NCI-H2196 (cell line): ENCODE measurements around the gene CMTM1.
A peak's percentile ranks its signal among the peaks of the same experiment; 100 is the strongest.

ENCODE experiments used
- DNase-seq: peaks from one replicate; lab custom pipeline; 2025; ENCODE audit not compliant: unreplicated experiment; lab: John Stamatoyannopoulos, UW

CMTM1 gene, protein sequence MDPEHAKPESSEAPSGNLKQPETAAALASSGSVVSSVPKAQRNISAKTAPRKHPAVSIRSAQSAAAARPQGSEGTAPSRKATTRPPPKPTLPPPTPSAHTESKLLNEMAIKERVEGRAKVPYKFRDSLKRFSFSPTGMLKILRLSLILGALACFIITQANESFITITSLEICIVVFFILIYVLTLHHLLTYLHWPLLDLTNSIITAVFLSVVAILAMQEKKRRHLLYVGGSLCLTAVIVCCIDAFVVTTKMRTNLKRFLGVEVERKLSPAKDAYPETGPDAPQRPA

DNA sequence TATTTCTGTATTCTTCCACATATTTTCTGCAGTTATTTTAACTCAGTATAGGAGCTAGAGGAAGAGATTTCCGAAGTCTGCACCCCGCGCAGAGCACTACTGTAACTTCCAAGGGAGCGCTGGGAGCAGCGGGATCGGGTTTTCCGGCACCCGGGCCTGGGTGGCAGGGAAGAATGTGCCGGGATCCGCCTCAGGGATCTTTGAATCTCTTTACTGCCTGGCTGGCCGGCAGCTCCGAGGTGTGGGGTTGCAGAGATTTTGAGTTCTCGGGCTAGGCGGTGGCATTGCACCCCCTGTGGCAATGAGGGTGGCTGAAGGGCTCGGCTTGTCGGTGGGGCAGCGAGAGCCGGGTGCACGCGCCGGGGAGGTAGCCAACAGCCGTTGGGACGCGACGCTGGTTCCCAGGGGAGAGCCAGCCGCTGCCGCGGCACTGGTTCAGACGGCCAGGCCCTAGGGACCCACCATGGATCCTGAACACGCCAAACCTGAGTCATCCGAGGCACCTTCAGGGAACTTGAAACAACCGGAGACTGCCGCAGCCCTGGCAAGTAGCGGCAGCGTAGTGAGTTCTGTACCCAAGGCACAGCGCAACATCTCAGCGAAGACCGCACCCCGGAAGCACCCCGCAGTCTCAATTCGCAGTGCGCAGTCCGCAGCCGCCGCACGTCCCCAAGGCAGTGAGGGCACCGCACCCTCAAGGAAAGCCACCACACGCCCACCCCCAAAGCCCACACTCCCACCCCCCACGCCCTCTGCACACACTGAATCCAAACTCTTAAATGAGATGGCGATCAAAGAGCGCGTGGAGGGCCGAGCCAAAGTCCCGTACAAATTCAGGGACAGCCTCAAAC lies at the start of gene CMTM1:
CMTM1 (plus strand) TSS at position 389 of the 851 bp plus-strand sequence; CDS start at position 464, 75 bp downstream.
- DNase-seq, result no peak

DNA sequence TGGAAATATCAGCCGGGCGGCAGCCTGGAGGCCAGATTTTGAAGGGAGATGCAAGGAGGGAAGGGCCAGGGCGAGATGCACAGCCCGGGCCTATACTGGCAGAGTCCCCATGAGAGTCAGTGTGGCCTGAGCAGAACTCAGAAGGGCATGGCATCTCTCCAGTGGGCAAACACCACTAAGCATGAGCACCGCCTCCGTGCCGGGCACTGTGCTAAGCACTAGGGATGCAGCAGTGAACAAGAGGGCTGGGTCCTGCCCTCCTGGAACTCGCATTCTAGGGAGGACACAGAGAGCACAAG lies 49.8 kb upstream of the CMTM1 start:
- no peak for DNase-seq

DNA sequence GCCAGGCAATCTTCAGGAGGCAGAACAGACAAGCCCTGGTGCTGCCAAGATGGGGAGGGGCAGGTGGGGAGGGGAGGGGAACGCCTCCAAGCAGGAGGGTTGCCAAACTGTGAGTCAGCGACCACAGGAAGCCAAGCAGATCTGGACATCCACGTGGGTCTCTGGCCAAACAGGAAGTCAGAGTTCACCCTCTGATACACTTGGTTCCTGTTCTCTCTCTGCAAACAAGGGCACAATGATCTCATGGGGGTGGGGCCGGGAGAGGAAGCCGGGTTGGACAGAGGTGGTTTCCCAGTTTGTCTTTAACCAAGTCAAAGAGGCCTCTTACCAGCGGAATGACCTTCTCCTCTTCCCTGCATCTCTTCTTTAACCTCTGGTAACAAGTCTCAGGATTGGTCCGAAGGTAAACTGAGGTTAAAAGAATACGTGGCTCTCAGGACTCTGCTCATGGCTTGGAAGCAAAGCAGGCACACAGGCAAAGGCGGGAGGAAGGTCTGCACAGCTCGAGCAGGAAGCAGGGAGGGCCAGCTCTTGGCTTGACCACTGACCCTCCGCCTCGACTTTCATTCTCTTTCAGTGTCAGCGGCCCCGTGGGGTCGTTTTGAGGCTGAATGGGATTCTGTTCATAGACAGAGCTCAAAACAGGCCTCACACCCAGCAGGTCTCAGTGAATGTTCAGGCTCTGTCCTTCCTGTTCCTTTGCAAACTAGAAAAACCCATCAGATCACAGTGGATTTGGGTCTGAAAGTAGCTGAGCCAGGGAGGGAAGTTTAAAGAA lies 49.2 kb upstream of the CMTM1 start:
- peak; percentile 84 for DNase-seq

DNA sequence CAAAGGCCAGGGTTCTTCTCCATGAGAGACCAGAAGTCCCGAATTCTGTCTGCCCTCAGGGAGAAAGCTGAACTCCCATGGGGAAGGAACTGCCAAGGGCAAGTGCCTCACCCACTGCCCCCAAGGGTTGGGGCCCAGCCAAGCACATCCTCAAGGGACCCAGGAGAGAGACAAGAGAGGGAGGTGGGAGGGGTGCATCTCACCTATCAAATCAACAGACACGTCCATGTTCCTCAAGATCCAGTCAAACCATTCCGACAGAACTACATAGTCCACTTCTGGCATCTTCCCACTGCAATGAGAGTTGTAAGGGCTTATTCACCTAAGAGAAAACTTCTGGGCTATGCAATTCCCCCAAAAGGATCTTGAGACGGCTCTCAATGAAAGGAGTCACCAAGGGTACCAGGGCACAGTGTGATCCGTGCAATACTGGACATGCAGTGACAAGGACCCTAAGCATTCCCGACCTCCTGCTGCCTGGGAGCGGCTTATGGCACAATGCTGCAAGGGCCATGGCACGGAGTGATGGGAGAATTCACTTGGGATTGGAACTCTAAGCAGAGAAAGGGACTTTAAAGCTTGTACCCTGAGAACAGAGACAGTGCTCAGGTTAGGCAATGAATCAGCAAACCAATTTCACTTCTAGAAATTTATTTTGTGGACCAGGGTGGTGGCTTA lies 48.5 kb upstream of the CMTM1 start:
- DNase-seq, result no peak

DNA sequence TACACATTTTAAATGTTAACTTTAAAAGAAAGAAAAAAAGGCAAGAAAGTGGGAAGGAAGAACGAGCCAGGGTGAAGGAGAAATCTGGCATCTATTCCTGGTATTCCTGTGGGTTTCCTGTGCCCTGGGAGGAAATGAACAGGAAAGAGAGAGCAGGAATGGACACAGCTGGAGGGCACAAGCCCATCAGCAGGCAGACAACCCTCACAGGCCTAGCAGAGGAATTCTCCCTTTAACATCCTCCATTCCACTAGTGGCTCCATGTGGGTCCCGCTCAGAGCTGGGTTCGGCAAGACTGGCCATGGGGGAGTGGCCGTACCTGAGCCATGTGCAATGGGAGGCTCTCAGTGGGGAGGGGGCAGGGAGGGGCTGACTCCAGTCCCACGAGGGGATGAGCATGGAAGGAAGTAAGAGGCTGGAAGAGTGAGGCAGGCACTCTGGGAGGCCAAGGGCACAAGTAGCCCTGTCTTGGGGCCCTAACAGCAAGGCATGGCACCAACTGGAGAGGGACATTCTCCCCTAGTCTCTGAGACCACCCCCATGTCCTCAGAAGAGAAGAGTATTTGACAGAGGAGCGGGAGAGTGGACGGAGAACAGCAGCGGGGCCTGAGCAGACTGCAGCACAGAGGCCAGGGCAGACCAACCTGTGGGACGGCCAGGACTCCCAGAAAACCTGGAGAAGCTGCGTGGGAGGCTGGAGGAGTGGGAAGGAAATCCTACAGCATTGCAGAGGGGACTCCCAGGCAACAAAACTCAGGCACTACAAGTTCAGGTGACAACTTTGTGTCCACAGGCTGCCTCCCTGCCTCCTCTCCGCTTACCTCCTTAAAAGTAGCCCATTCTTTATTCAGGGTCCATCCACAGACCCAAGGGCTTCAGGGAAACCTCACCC lies 46.5 kb upstream of the CMTM1 start:
- no peak for DNase-seq

DNA sequence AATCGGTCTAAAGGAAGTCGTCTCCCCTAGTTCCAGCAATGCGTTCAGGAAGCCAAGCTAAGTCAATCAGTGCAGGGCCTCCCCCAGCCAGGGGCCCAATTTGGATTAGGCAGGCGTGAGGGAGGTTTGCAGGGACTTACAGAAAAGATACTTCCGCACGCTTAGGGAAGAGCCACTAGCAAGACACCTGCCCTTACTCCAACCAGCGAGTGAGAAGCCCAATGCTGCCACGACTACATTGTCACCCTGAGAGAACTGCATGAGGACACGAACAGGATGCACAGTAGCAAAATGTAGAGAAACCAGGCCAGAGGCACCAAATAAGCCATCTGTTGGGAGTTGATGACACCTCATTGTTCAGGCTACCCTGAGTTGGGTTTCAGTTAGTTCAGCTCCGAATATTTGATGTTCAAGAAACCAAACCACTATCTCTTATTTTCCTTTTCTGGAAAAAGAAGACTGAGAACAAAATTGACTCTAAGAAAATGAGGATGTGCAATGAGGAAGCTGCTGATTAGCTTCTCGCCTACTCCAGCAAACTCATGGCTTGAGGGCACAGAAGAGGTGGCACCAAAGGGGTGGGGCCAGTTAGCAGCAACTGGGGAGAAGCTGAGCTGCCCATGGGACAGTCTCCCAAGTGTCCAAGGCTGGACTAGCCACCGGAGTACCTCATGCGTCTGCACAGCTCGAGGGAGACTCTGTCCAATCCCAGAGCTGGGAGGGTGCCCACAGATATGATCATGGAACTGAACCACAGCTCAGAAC lies 45.7 kb upstream of the CMTM1 start:
- DNase-seq, result no peak

DNA sequence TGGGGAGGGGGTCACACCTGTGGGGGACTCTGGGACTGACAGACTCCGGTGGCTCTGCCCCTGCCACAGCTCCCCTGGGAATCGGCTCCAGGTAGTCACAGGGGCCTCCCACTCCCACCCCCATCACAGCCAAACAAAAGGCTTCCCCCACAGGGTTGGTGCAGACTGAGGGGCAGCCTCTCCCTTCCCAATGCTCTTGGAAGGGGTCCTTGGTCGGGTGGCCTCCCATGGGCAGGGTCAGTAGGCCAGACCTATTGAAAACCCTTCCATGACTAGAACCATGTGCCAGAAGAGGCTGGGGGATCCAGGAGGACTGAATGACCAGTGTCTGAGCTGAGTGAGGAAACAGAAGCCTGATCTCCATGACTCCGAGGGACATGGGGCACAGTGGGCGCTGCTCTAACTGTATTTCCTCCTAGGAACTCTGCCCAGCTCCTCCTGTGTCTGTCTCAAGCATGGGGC lies 45.0 kb upstream of the CMTM1 start:
- DNase-seq, result no peak

DNA sequence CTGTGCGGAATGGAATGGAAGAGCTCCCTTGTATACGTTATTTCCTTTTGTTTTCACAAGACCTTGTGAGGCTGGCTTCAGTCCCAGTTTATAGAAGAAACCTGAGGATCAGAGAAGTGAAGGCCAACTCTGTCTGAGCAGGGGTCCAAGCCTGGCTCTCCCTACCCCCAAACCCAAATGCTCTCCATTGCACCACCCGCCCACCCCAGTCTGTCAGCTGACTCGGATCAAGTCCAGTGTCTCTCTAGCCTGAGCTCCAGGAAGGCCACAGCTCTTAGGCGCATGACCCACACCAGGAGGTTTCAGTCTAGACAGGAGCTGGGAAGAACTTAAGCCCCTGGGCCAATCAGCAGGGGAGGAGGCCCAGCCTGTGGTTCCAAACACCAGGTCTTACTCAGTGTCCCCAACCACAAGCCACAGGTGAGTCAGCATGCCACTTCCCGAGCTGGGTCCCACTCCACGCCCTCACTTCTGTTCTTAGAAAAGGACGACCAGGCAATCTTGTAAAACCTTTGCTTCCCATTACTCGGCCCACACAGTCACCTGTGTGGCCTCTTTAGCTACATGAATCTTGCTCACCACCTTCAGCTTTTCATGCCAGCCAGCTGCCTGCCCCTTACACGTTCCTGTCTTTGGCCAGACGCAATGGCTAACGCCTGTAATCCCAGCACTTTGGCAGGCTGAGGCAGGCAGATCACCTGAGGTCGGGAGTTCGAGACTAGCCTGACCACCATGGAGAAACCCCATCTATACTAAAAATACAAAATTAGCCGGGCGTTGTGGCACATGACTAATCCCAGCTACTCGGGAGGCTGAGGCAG lies 44.1 kb upstream of the CMTM1 start:
- DNase-seq, result no peak

DNA sequence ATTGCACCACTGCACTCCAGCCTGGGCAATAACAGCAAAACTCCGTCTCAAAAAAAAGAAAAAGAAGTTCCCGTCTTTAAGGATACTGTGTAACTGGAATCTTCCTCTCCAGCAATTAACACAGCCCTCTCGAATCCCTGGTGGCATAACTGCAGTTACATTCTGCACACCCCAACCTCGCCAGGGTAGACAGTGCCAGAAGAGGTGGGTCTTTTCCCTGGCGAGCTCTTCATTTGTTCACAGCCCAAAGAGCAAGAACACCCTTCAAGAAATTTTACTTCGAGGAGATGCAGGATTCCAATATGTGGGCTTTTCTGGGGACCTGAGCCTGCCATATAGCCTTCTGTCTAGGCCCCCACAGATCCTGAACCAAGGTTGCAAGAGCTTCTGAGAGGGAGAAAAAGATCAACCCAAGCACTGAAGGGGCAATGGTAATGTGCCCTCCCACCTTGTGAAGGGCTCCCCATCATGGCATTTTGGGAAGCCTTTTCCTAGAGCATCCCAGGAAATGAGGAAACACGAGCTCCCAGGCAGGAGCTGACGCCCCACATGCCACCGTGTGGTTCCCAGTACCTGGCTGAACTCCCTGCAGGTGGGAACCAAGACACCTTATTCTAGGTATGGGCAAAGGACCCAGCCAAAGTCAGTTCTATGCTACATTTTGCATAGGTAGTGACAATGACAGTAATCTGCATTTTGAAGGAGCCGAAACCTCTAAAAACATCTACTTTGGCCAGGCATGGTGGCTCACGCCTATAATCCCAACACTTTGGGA lies 43.2 kb upstream of the CMTM1 start:
- DNase-seq, result no peak

DNA sequence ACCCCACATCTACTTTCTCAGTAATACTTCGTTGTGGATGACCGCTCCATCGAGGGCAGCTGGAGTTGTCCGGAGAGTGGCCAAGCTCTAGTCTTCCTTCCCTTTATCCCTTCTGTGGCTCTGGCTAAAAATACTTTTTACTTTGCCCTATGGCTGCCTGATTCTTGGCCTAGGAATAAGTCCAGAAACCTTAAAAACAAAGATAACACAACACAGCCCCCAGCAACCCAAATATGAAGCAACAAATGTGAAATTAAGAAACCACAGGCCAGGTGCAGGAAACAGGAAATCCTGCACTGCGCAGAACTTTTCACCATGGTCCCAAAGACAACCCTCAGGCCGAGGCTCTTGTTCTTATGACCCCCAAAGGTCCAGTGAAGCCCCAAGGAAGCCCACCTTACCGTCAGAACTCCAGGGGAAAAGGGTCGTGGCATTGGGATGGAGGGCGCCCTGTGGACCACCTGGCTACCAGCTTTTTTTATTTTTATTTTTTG lies 42.3 kb upstream of the CMTM1 start:
- no peak for DNase-seq

DNA sequence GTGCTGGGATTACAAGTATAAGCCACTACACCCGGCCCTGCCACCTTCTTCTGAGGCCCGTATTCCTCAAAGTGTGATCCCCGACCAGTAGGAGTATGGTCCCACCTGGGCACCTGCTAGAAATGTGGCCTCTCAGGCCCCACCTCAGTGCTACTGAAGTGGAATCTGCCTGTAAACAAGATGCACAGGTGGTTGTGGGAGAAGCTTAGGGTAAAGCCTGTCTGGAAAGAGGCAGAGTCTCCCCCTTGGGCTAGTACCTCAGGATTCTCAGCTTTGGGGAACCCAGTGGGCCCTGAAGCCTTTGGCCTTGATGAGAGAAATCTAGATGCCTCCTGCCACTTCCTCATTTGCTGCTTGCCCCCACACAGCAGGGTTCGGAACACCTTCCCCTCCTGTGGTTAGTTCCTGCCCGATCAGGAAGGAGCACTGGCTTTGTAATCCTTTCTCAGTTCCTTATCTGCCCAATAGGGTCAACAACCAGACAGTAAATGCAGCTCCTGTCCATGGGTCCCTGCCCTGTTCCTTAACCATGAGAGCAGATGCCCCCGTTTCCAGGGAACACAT lies 41.6 kb upstream of the CMTM1 start:
- DNase-seq, result no peak

DNA sequence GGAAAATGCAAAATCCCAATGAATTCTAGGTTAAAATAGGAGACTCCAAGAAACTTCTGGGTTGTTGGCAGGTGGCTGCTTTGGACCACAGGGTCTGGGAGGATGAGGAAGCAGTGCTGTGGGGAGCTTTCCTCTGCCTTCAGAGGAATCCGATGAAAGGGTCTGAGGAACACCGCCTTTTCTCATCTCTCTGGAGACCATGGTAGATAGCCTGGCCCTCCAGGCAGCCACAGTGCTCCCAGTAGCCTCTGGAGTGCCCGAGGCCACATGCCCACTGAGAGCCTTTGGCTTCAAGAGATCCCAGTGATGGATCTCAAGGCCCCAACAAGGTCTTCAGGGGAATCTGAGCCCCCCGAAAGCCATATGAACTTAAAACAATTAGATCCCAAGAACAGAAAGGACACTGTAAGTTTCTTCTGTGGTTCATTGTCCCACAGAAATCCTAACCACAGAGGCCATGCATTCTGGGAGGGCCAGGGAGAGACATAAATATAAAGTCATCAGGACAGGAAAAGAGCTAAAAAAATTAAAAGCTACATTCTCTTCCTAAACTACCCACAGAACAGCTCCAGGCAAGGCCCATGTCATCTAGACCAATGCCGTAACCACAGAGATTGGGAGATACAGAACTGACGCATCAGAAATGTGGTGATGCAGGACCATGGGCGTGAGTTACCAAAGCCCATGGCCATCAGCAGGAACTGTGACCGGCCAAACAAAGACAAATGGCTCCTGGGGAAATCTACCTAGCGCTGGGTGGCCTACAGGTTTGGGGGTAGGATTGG lies 40.7 kb upstream of the CMTM1 start:
- no peak for DNase-seq

DNA sequence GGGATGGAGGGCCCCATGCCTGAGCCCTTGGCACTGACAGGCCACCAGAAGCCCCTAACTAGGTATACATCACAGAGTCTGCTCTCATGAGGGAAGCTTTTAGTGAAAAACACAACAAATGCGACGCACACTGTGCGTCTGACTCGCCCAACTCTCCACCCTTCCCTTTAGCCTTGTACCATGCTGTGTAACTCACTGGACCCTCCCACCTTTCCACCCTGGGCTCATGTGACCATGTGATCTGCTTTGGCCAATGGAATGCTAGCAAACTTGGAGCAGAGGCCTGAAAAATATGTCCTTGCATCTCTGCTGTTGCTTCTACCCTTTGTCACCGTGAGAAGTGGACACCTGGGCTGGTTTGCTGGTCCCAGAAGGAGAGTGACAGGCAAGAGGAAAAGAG lies 37.9 kb upstream of the CMTM1 start:
- no peak for DNase-seq

DNA sequence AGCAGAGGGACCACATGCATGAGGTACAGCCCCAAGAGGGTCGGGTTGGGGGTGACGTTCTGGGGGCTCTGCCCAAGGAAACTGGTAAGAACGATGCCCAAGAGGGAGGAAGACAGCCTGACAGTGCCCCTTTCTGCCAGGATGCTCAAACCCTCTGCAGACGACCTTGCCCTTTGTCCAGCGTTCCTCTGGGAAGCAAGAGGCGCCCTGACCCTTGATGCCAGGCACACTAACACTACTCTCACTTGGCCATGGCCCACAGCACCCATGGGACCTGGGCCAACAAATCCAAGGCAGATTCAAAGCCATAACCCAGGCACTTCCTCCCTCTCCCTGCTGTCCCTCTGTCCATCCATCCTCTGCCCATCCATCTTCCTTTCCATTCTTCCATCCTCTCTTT lies 36.8 kb upstream of the CMTM1 start:
- no peak for DNase-seq

DNA sequence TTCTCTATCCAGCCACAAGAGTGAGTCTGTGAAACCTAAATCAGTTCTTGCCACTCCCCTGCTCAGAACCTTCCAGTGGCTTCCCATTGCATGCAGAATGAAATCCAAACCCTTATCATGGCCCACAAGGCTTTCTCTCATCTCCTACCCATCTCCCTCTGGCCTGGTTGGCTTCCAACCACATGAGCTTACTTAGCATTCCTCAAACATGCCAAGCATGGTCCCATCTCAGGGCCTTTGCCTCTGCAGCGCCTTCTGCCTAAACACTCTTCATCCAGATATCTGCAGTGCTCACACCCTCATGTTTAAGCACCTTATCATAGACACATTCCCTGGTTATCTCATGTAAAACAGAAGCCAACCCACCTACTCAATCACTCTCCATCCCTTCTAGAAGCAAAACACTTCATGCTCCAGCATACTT lies 31.9 kb upstream of the CMTM1 start:
- no peak for DNase-seq

DNA sequence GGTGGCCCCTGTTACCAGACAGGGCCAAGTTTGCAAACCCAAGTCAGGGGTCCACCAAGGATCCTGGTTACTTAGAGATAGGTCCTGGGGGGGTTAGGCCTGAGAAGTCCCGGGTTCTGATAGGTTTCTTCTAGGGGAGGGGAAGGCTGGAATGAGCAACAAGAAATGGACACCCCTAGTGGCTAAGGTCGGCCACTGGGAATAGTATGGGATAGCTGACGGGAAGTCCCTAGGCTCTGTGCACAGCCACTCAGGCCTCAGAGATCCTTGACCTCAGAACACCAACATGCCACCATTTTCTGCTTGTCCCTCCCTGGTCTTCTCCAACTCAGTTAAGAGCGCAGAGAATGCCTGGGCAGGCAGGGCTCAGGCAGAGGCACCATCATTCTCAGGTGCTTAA lies 29.7 kb upstream of the CMTM1 start:
- DNase-seq, result no peak

DNA sequence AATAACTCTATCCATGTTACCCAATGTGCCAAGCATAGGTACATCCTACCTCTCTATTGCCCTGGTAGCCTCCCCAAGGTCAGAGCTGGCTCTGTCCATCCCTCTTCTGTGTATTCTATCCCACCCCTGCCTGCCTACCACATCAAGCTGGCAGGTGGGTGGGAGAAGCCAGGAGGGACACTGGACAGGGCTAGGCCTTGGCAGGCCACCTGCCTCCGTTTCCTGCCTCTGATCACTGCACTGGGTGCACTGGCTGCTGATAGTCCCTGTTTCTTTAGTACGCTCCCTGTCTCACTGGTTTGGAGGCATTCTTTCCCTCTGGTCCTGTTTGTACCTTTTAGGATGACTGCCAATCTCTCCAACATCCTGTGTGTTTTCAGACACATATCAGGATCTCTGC lies 29.0 kb upstream of the CMTM1 start:
- no peak for DNase-seq
